ENCODE measurements around the gene LDB2.

DNA sequence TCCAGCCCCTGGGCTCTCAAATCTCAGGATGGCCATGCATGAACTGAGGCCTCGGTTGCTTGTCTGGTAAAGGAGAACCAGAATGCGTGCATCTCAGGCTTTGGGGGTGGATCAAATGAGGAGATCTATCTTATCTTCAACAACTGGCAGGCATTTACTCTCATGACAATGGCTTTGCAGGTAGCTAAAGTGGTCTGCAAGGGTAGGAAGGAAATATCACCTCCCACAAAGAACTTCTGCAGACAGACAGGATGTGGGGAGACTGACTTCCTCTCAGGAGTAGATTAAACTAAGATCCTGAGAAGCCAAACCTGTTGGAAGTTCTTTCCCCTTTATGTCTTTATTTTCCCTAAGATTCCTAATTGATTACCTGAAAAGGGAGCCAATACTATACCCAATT lies 7.8 kb downstream of the LDB2 start:
- no peak for TF ChIP-seq EZH2 (IDR thresholded peaks at IDR 0.05; ENCODE audit: borderline replicate concordance, low read length)
- TF ChIP-seq, protein P1, sequence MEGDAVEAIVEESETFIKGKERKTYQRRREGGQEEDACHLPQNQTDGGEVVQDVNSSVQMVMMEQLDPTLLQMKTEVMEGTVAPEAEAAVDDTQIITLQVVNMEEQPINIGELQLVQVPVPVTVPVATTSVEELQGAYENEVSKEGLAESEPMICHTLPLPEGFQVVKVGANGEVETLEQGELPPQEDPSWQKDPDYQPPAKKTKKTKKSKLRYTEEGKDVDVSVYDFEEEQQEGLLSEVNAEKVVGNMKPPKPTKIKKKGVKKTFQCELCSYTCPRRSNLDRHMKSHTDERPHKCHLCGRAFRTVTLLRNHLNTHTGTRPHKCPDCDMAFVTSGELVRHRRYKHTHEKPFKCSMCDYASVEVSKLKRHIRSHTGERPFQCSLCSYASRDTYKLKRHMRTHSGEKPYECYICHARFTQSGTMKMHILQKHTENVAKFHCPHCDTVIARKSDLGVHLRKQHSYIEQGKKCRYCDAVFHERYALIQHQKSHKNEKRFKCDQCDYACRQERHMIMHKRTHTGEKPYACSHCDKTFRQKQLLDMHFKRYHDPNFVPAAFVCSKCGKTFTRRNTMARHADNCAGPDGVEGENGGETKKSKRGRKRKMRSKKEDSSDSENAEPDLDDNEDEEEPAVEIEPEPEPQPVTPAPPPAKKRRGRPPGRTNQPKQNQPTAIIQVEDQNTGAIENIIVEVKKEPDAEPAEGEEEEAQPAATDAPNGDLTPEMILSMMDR (conservative IDR thresholded peaks at IDR 0.05 in 1 of 2, IDR thresholded peaks at IDR 0.05 in 1 of 2; ENCODE audit: extremely low read depth in 1 of 2, insufficient read depth in 1 of 2, low read depth in 1 of 2, low read length in 2 of 2), result no peak
